Activated CD4-positive, alpha-beta T cell treated with anti-CD3 and anti-CD28 coated beads for 36 hours (primary cell): ENCODE measurements around the gene C2orf81. TPM values are rescaled to one million over a fixed set of nuclear protein-coding genes. Genes with fewer than 3 reads are reported as not detected.

Source experiments
- ATAC-seq: fragments of 200-7000 bp; cut with Tn5 transposase; one replicate; pipeline ENCODE4 v1.10.0; 2021; ENCODE audit warnings: mild to moderate bottlenecking, moderate library complexity
- CTCF ChIA-PET: fragments of 350-600 bp; sonication (Branson Sonifier 250); formaldehyde crosslinking; loops from one replicate; lab custom pipeline; 2021; ENCODE audit warnings: antibody characterized with exemption; lab: Charles Lee
- POLR2A ChIA-PET: fragments of 350-600 bp; sonication (Branson Sonifier 250); formaldehyde crosslinking; loops from one replicate; lab custom pipeline; 2021; ENCODE audit warnings: antibody characterized with exemption, inconsistent platforms; lab: Charles Lee
- DNase-seq: peaks from one replicate; pipeline ENCODE4 v3.0.0-alpha.2; 2020
- H3K27ac Mint-ChIP-seq: one replicate; pipeline ENCODE4 v1.8.0; 2021; ENCODE audit warnings: mixed read lengths
- H3K27me3 Mint-ChIP-seq: one replicate; pipeline ENCODE4 v1.8.0; 2021; ENCODE audit warnings: mixed read lengths
- H3K36me3 Mint-ChIP-seq: one replicate; pipeline ENCODE4 v1.8.0; 2021; ENCODE audit warnings: low read depth, mixed read lengths
- H3K4me1 Mint-ChIP-seq: one replicate; pipeline ENCODE4 v1.8.0; 2021; ENCODE audit warnings: mixed read lengths
- H3K4me3 Mint-ChIP-seq: one replicate; pipeline ENCODE4 v1.8.0; 2021; ENCODE audit warnings: mild to moderate bottlenecking, moderate library complexity, mixed read lengths
- H3K9me3 Mint-ChIP-seq: one replicate; pipeline ENCODE4 v1.8.0; 2021; ENCODE audit warnings: low read depth, mixed read lengths
- intact Hi-C, 2 experiments: fragments of 100-400 bp; cut with DNase I in 1 of 2; cut with micrococcal nuclease in 1 of 2; formaldehyde crosslinking; loops; one replicate each; pipeline versions ENCODE4 v1.14.2 to v1.15.1; 2022 to 2024; cut with DNase I, micrococcal nuclease
- total RNA-seq, 2 experiments: library from RNA; stranded (reverse); gene quantifications; one replicate each; pipeline ENCODE4 v1.2.3, GENCODE V29; 2021

C2orf81 gene
- total RNA-seq, 2 experiments from 2014 or later, result 4.5 to 4.9 TPM

GRCh38 chr2:74387346-74387745 lies 34.1 kb downstream of the C2orf81 start:
- H3K27ac Mint-ChIP-seq, result no peak overlapping the region
- CTCF ChIA-PET, result interaction anchor here (0.7 to 1.2 kb wide), 3 partner anchors 13 to 67 kb away, joined by 3 to 4 read pairs (median 4); no protein-coding TSS in a partner anchor
- H3K36me3 Mint-ChIP-seq, result peaks cover 2% of the 10 kb centered on the region
- H3K27me3 Mint-ChIP-seq, result no peaks in the 10 kb centered on the region
- peaks cover 6% of the 10 kb centered on the region for H3K4me1 Mint-ChIP-seq
- no peaks in the 10 kb centered on the region for H3K9me3 Mint-ChIP-seq
- peak; percentile 48 for ATAC-seq
- no peak overlapping the region for H3K4me3 Mint-ChIP-seq
- POLR2A ChIA-PET, result no interaction called here
- intact Hi-C loops, result no loop called here
- no peak for DNase-seq

GRCh38 chr2:74385396-74385795 lies 36.0 kb downstream of the C2orf81 start:
- no peak for ATAC-seq
- CTCF ChIA-PET, result interaction anchor here (0.9 to 1.5 kb wide), 2 partner anchors 50 to 55 kb away, joined by 3 to 8 read pairs; no protein-coding TSS in a partner anchor
- peaks cover 14% of the 10 kb centered on the region for H3K4me1 Mint-ChIP-seq
- peaks cover 3% of the 10 kb centered on the region for H3K36me3 Mint-ChIP-seq
- H3K27ac Mint-ChIP-seq, result no peak overlapping the region
- no peaks in the 10 kb centered on the region for H3K27me3 Mint-ChIP-seq
- no peak overlapping the region for H3K4me3 Mint-ChIP-seq
- no peaks in the 10 kb centered on the region for H3K9me3 Mint-ChIP-seq
- POLR2A ChIA-PET, result no interaction called here
- no peak for DNase-seq
- intact Hi-C loops, result no loop called here

DNA sequence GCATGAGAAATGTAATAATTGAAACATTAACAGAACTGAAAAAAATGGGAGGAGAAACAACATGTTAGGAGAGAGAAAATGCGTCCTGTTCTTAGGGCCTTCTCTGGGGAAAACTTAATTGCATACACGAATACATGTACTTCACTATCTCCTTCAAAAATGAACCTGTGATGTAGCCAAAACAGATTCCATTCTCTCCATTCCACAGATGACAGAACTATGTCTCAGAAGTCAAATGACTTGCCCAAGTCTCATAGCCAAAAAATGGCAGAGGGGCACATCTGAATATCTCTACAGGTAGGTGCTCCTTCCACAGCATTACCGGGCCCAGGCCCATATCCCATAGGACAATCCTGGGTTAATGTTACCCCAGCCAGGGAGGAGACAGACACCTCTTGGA lies 37.4 kb downstream of the C2orf81 start:
- ATAC-seq, result no peak
- no peak overlapping the region for H3K4me3 Mint-ChIP-seq
- CTCF ChIA-PET, result no interaction called here
- H3K27me3 Mint-ChIP-seq, result no peaks in the 10 kb centered on the region
- POLR2A ChIA-PET, result no interaction called here
- H3K9me3 Mint-ChIP-seq, result no peaks in the 10 kb centered on the region
- peaks cover 3% of the 10 kb centered on the region for H3K36me3 Mint-ChIP-seq
- intact Hi-C loops, result no loop called here
- peaks cover 22% of the 10 kb centered on the region for H3K4me1 Mint-ChIP-seq
- no peak for DNase-seq
- H3K27ac Mint-ChIP-seq, result no peak overlapping the region

- no peak overlapping the region for H3K4me3 Mint-ChIP-seq
- no peak overlapping the region for H3K27ac Mint-ChIP-seq
- H3K27me3 Mint-ChIP-seq, result no peaks in the 10 kb centered on the region
- H3K4me1 Mint-ChIP-seq, result peaks cover 24% of the 10 kb centered on the region
- ChIA-PET CTCF (no interaction called here), POLR2A (no interaction called here)
- ATAC-seq (no peak), DNase-seq (no peak)
- H3K9me3 Mint-ChIP-seq, result no peaks in the 10 kb centered on the region
- peaks cover 3% of the 10 kb centered on the region for H3K36me3 Mint-ChIP-seq
- intact Hi-C loops, result no loop called here
Measured at GRCh38 chr2:74383254-74383653, 38.2 kb downstream of the C2orf81 start.

- H3K9me3 Mint-ChIP-seq, result no peaks in the 10 kb centered on the region
- intact Hi-C loops, result no loop called here
- H3K4me3 Mint-ChIP-seq, result no peak overlapping the region
- ChIA-PET POLR2A (interaction anchor here (0.6 kb wide), 2 partner anchors 72 to 100 kb away, joined by 3 read pairs; no protein-coding TSS in a partner anchor), CTCF (interaction anchor here (1.1 to 1.2 kb wide), 2 partner anchors 10 to 100 kb away, joined by 4 to 9 read pairs; no protein-coding TSS in a partner anchor)
- H3K27ac Mint-ChIP-seq, result no peak overlapping the region
- peaks cover 24% of the 10 kb centered on the region for H3K4me1 Mint-ChIP-seq
- peaks cover 7% of the 10 kb centered on the region for H3K36me3 Mint-ChIP-seq
- no peaks in the 10 kb centered on the region for H3K27me3 Mint-ChIP-seq
- ATAC-seq (no peak), DNase-seq (no peak)
Measured at GRCh38 chr2:74381751-74382150, 39.7 kb downstream of the C2orf81 start.

DNA sequence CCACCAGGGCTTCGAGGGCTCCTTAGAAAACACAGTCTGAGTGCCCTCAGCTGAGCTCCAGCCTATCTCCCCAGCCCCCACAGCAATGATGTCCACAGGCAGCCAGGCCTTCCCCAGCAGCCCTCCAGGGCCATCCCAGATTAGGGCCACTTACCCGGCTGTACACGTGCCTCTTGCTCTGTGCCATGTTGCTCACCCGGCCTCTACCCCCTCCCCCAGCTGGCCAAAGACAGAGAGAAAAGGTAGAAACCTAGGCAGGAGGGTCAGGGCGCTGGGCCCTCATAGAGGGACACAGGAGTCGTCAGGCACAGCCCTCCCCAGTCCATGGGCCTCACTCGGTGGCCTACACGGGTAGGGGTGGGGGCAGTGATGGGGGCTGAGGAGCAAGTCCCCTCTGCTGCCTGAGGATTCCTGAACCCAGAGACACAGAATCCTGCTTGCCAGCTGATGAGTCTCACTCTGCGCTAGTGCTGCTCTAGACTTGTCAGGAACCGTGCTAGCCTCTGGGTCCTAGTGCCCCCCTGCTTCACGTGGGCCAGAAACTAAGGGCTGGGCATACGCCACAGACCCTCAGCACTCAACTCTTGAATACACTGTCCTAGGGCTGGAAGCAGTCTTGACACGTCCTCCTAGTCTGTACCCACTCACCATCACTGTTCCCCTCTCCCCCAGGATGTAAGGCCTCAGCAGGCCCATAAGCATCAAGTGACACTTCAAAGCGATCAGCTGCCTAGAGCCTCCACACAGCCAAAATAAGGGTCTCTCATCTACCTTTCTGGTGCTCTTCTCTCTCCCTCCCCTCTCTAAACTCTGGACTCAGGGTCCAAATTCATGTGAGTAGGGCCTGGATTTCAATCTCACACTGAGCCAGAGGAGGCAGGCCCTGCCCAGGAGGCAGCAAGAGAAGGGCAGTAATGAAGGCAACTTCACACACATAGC lies 41.3 kb downstream of the C2orf81 start, which contains the start of gene DCTN1:
Gene DCTN1 (minus strand): TSS at position 461 of the 939 bp plus-strand sequence. CDS start 274 bp downstream, at position 187.
- peak within 1 kb of the TSS; percentile 42 for H3K27ac Mint-ChIP-seq
- intact Hi-C loops, result no loop called here
- no peaks in the 10 kb centered on the region for H3K27me3 Mint-ChIP-seq
- no peak within 1 kb of the TSS for H3K4me3 Mint-ChIP-seq
- ChIA-PET POLR2A (no interaction called here), CTCF (interaction anchor here (0.7 to 2.7 kb wide), 2 partner anchors 10 to 56 kb away, joined by 3 to 11 read pairs; no protein-coding TSS in a partner anchor)
- ATAC-seq (peak; percentile 82), DNase-seq (peak; percentile 52)
- peaks cover 24% of the 10 kb centered on the region for H3K4me1 Mint-ChIP-seq
- peaks cover 7% of the 10 kb centered on the region for H3K36me3 Mint-ChIP-seq
- no peaks in the 10 kb centered on the region for H3K9me3 Mint-ChIP-seq

- H3K27ac Mint-ChIP-seq, result no peak overlapping the region
- no peaks in the 10 kb centered on the region for H3K27me3 Mint-ChIP-seq
- no peak for ATAC-seq
- H3K36me3 Mint-ChIP-seq, result peaks cover 5% of the 10 kb centered on the region
- H3K4me3 Mint-ChIP-seq, result no peak overlapping the region
- no peaks in the 10 kb centered on the region for H3K9me3 Mint-ChIP-seq
- H3K4me1 Mint-ChIP-seq, result peaks cover 24% of the 10 kb centered on the region
- ChIA-PET CTCF (interaction anchor here (0.8 kb wide), 1 partner anchor 8 kb away, joined by 3 read pairs; no protein-coding TSS in a partner anchor), POLR2A (no interaction called here)
- DNase-seq, result no peak
- intact Hi-C loops, result no loop called here
Measured at GRCh38 chr2:74378007-74378406, 43.4 kb downstream of the C2orf81 start.

- no peak overlapping the region for H3K4me3 Mint-ChIP-seq
- H3K27me3 Mint-ChIP-seq, result no peaks in the 10 kb centered on the region
- POLR2A ChIA-PET, result no interaction called here
- DNase-seq (no peak), ATAC-seq (no peak)
- no peaks in the 10 kb centered on the region for H3K9me3 Mint-ChIP-seq
- H3K4me1 Mint-ChIP-seq, result peaks cover 13% of the 10 kb centered on the region
- CTCF ChIA-PET, result interaction anchor here (0.6 to 1.9 kb wide), 3 partner anchors 16 to 726 kb away, joined by 3 to 5 read pairs (median 3); no protein-coding TSS in a partner anchor
- no peak overlapping the region for H3K27ac Mint-ChIP-seq
- H3K36me3 Mint-ChIP-seq, result peaks cover 7% of the 10 kb centered on the region
- intact Hi-C loops, result no loop called here
Measured at GRCh38 chr2:74375838-74376237, 45.6 kb downstream of the C2orf81 start.

DNA sequence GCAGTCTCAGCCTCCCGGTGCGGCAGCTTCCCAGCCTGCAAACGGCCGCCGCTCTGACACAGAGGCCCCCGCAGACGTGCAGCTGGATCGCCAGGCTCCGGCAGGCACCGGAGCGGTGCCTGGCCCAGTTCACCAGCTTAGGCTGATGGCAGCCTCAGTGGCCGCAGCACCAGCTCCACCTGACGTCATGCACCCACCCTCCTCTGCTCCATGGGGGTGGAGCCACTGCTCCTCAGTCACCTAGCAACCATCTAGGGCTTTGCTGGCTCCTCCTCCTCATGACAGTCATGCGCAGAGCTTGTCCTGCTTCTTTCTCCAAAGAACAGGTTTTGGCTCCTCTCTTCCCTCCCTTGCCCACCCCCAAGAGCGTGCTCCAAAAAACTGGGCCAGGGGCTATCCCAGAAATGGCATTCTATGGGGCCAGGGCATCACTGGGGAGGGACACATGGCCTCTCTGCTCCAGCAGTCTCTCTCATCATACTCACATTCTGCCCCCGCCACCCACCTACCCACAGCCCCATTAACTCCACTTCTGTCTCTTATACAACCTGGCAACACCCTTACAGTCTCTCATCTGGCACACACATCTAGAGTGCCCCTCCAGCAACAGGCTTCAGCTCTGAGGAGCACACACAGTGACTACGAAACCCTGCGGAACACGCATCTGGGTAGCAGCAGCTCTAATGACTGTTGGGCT lies 46.8 kb downstream of the C2orf81 start:
- POLR2A ChIA-PET, result no interaction called here
- CTCF ChIA-PET, result no interaction called here
- Mint-ChIP-seq H3K4me1 (peaks cover 2% of the 10 kb centered on the region), H3K9me3 (no peaks in the 10 kb centered on the region), H3K36me3 (peaks cover 13% of the 10 kb centered on the region), H3K27ac (no peak overlapping the region), H3K4me3 (no peak overlapping the region), H3K27me3 (no peaks in the 10 kb centered on the region)
- DNase-seq, result no peak
- ATAC-seq, result no peak
- intact Hi-C loops, result no loop called here

DNA sequence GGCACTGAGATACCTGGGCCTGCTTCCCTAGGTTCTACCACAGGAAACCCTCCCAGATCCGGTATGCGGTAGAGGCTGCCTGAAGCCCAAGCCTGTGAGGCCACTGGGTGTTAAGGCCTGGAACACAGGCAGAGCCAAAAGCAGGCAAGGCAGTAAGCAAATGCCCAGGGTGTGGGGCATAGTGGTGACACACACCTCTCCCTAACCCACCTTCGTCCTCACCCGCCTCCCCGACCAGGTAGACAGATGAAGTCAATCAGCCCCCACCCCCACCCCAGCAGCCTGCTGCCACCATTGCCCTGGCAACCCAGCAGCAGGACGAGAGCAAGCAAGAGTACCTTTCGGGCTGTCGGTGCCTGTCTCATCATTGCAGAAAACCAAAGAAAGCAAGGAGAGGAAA lies 47.4 kb downstream of the C2orf81 start:
- no peak overlapping the region for H3K27ac Mint-ChIP-seq
- ChIA-PET POLR2A (no interaction called here), CTCF (no interaction called here)
- no peak overlapping the region for H3K4me3 Mint-ChIP-seq
- intact Hi-C loops, result no loop called here
- ATAC-seq, result no peak
- no peak for DNase-seq
- H3K4me1 Mint-ChIP-seq, result peaks cover 2% of the 10 kb centered on the region
- H3K9me3 Mint-ChIP-seq, result no peaks in the 10 kb centered on the region
- no peaks in the 10 kb centered on the region for H3K27me3 Mint-ChIP-seq
- peaks cover 16% of the 10 kb centered on the region for H3K36me3 Mint-ChIP-seq

DNA sequence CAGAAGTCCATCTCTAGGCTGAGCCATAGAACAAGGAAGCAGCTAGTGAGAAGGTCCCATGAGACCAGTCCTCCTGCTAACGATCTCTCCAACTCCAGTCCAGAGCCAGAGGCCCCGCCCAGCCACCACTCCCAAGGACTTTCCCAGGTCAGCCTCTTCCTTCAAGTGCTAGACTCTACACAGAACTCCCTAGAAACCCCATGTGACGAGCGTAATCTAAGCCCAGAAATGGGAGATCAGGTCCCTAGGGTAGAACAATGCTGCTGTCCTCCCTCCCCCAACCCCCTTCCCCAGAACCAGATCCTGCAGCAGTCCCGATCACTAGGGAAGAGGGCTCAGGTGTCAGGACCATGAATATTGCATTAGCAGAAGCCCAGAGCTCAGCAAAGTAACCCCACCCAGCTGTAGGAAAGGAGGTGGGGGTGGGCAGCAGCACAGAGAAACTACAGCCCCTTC lies 48.2 kb downstream of the C2orf81 start:
- POLR2A ChIA-PET, result no interaction called here
- H3K4me3 Mint-ChIP-seq, result no peak overlapping the region
- H3K9me3 Mint-ChIP-seq, result no peaks in the 10 kb centered on the region
- no peak for ATAC-seq
- CTCF ChIA-PET, result no interaction called here
- no peaks in the 10 kb centered on the region for H3K4me1 Mint-ChIP-seq
- no peak for DNase-seq
- H3K27ac Mint-ChIP-seq, result no peak overlapping the region
- no peaks in the 10 kb centered on the region for H3K27me3 Mint-ChIP-seq
- intact Hi-C loops, result no loop called here
- peaks cover 20% of the 10 kb centered on the region for H3K36me3 Mint-ChIP-seq
